Colonic mucosa (tissue), 4 donors: ENCODE data around the gene PEX6. TPM values are rescaled to one million over a fixed set of nuclear protein-coding genes. Genes with fewer than 3 reads are reported as not detected.
A peak's percentile ranks its signal among the peaks of the same experiment; 100 is the strongest.

Experiments
- DNase-seq: peaks from one replicate; pipeline ENCODE4 v3.0.0-alpha.2; 2020
- H3K27ac ChIP-seq: fragments of 200-600 bp; one replicate; pipeline ENCODE4 v1.8.0; 2021
- H3K27me3 ChIP-seq: fragments of 200-600 bp; one replicate; pipeline ENCODE4 v1.8.0; 2021
- H3K36me3 ChIP-seq: fragments of 200-600 bp; one replicate; pipeline ENCODE4 v1.8.0; 2021
- H3K4me1 ChIP-seq: fragments of 200-600 bp; one replicate; pipeline ENCODE4 v1.8.0; 2021; ENCODE audit warnings: mild to moderate bottlenecking
- H3K4me3 ChIP-seq: fragments of 200-600 bp; one replicate; pipeline ENCODE4 v1.8.0; 2021
- H3K9ac ChIP-seq, 2 donors: one replicate each; pipeline ENCODE4 v1.7.0; 2013; ENCODE audit warnings: control low read depth in 2 of 2, low read depth in 2 of 2, low read length in 2 of 2
- H3K9me3 ChIP-seq: fragments of 200-600 bp; one replicate; pipeline ENCODE4 v1.8.0; 2021
- intact Hi-C: fragments of 100-400 bp; cut with DNase I; formaldehyde crosslinking; loops from one replicate; pipeline ENCODE4 v1.14.1; 2022
- total RNA-seq, 2 donors: library from RNA; stranded (reverse); fragmentation: NEBNext Ultra II Directional in 1 of 2; extraction: Animal tissue kit (Norgen Biotek cat#: 25700) in 1 of 2; gene quantifications; one replicate each; pipeline ENCODE4 v1.2.1, GENCODE V29; 2021
- TF ChIP-seq, protein P1 (sequence below): fragments of 200-600 bp; IDR thresholded peaks from one replicate; pipeline ENCODE4 v1.8.0; 2022; ENCODE audit warnings: antibody characterized with exemption, mild to moderate bottlenecking
- donor health status: healthy.
- donor health status: DM: no; HTN: no; CAD: no.
- donor health status: DM: no; HTN: no; CAD: no.

Gene PEX6
- total RNA-seq, 2 donors from 2014 or later, result 23.3 to 40.3 TPM

DNA sequence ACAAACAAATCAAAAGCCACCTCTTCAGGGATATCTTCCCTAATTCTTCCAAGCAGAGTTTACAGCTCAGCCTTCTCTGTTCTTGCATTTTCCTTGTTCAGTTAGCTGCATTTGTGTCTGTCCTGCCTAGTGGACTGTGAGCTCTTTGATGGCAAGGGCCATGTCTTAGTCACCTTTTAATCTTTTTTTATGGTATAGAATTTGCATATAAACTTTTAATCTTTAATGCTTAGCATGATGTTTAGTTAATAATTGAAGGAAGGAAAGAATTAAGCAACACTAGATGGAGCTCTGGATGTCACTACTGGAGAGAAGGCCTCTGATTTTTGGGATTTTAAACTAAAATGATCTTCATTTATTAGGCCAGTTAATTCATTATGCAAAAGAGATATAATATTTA is 17.5 kb upstream of the PEX6 start:
- DNase-seq, result no peak
- H3K36me3 ChIP-seq, result no peaks in the 10 kb centered on the region
- intact Hi-C loops, result no loop called here
- no peaks in the 10 kb centered on the region for H3K4me1 ChIP-seq
- H3K9ac ChIP-seq, result no peak overlapping the region
- TF ChIP-seq, protein P1, sequence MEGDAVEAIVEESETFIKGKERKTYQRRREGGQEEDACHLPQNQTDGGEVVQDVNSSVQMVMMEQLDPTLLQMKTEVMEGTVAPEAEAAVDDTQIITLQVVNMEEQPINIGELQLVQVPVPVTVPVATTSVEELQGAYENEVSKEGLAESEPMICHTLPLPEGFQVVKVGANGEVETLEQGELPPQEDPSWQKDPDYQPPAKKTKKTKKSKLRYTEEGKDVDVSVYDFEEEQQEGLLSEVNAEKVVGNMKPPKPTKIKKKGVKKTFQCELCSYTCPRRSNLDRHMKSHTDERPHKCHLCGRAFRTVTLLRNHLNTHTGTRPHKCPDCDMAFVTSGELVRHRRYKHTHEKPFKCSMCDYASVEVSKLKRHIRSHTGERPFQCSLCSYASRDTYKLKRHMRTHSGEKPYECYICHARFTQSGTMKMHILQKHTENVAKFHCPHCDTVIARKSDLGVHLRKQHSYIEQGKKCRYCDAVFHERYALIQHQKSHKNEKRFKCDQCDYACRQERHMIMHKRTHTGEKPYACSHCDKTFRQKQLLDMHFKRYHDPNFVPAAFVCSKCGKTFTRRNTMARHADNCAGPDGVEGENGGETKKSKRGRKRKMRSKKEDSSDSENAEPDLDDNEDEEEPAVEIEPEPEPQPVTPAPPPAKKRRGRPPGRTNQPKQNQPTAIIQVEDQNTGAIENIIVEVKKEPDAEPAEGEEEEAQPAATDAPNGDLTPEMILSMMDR, result no peak
- no peak overlapping the region for H3K27ac ChIP-seq
- H3K4me3 ChIP-seq, result no peak overlapping the region
- H3K27me3 ChIP-seq, result no peaks in the 10 kb centered on the region
- H3K9me3 ChIP-seq, result no peaks in the 10 kb centered on the region

DNA sequence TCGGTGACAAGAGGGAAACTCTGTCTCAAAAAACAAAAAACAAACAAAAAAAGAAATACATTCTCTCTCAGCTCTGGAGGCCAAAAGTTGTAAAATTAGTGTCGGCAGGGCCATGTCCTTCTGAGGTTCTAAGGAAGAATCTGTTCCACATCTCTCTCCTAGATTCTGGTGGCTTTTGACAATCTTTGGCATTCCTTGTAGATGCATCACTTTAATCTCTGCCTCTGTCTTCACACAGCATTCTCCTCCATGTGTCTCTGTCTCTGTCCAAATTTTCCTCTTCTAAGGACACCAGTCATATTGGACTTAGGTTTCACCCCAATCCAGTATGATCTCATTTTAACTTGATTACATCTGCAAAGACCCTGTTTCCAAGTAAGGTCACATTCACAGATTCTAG is 14.5 kb upstream of the PEX6 start:
- DNase-seq, result no peak
- no peak overlapping the region for H3K4me3 ChIP-seq
- H3K27me3 ChIP-seq, result no peaks in the 10 kb centered on the region
- no peaks in the 10 kb centered on the region for H3K36me3 ChIP-seq
- no peak overlapping the region for H3K9ac ChIP-seq
- no peak overlapping the region for H3K27ac ChIP-seq
- no peaks in the 10 kb centered on the region for H3K4me1 ChIP-seq
- H3K9me3 ChIP-seq, result no peaks in the 10 kb centered on the region
- intact Hi-C loops, result no loop called here
- TF ChIP-seq, protein P1, result no peak

DNA sequence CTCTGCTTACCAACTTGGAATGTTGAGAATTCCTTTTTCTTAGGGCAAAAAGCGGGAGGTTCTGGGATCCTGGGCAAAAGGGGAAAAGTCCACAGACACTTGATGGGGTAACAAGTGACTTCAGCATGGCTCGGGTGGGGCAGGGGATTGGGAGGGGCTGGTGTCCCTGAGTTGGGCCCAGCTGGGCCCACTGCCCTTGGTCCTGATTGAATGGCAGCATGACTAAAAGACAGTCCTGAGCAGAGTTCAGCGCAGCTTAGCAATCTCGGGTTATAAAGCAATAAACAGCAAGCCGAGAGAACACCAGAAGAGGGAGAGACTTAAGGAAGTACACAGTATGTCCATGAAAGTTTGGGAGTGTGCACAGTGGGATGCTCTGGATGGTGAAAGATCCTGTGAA is 10.9 kb upstream of the PEX6 start:
- TF ChIP-seq, protein P1, result no peak
- H3K9ac ChIP-seq, result no peak overlapping the region
- H3K4me1 ChIP-seq, result peaks cover 12% of the 10 kb centered on the region
- H3K9me3 ChIP-seq, result no peaks in the 10 kb centered on the region
- H3K36me3 ChIP-seq, result no peaks in the 10 kb centered on the region
- H3K27me3 ChIP-seq, result no peaks in the 10 kb centered on the region
- peak overlapping the region; percentile 55 for H3K27ac ChIP-seq
- H3K4me3 ChIP-seq, result no peak overlapping the region
- peak; percentile 63 for DNase-seq
- intact Hi-C loops, result no loop called here

DNA sequence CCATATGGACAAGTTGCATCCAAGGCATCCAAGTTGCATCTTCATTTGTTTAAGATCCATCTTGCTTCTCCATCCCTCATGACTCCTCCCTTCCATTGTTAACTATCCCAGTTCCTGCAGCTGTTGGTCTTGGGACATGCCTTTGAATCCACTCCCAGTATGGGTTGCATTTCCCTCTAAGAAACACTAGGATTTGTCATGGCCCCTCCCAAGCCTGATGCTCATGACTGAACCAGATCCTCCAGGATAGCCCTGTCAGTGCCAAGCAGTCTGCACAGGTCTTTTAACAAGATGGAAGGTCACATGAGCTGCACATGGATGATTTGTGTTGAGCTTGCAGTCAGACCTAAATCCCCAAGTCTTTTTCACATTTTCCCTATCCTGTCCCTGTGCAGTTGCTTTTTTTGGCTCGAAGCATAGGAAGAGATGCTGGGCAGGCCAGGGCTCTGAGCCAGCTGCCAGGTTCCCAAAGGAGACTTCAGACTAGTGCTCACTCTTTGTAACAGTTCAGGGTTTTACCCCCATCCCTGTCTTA is 9.6 kb upstream of the PEX6 start:
- no peak for DNase-seq
- intact Hi-C loops, result no loop called here
- TF ChIP-seq, protein P1, result no peak
- Histone ChIP-seq H3K9ac (no peak overlapping the region), H3K4me3 (no peak overlapping the region), H3K36me3 (no peaks in the 10 kb centered on the region), H3K27me3 (no peaks in the 10 kb centered on the region), H3K27ac (no peak overlapping the region), H3K9me3 (no peaks in the 10 kb centered on the region), H3K4me1 (peaks cover 12% of the 10 kb centered on the region)

DNA sequence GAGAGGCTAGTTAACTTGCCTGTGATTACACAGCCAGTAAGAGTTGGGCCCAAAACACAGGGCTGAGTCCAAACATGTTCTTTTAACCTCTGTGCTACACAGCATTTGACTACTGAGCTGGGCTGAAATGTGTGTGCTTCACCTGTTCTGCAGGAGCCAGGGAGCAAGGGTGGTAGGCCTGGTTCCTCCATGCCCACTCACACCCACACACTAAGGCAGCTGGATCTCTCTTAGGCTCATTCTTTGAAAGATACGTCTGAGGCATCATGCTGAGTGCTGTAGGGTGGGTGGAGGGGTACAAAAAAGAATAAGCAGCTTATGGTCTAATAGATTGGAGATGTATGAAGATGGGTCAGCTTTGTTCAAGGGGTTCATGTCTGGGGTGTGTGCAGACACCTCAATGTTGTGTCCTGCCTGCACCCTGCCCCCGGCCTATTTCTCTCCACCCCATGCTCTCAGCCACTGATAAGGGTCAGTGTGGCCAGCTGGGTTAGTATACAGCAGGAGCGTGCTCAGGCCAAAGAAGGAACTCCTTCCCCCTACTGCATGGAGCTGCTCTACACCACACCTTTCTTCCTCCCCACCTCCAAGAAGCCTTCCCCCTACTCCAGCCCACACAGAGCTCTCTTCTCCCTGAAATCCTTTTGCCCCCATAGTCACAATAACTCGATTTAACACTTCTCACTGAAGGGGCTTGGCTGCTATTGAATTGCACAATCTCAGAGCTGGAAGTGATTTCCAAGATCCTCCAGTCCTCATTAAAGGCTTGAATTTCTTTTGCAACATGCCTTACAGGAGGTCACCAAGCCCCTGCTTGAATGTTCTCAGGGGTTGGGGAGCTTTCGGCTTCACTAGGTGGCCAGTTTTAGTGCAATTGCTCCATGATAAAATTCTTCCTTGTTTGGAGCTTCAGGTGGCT is 8.8 kb upstream of the PEX6 start:
- Histone ChIP-seq H3K9me3 (no peaks in the 10 kb centered on the region), H3K4me3 (no peak overlapping the region), H3K27me3 (no peaks in the 10 kb centered on the region), H3K36me3 (no peaks in the 10 kb centered on the region), H3K9ac (no peak overlapping the region), H3K27ac (no peak overlapping the region), H3K4me1 (peaks cover 12% of the 10 kb centered on the region)
- intact Hi-C loops, result no loop called here
- TF ChIP-seq, protein P1, result no peak
- DNase-seq, result no peak
